A549 (cell line): Measurements from ENCODE around the gene PRR14L.

Source experiments
- CTCF ChIP-seq: fragments of >200 bp; sonication (Bioruptor Twin); formaldehyde crosslinking; IDR thresholded peaks from 3 replicates; pipeline ENCODE4 v1.5.1; 2016
- ELK1 ChIP-seq: fragments of 150-350 bp; IDR thresholded peaks from 2 replicates; pipeline ENCODE4 v1.6.1; 2014; ENCODE audit warnings: low read depth, mild to moderate bottlenecking, low read length
- EP300 ChIP-seq, 2 experiments: fragments of >200 bp; sonication (Bioruptor Twin); formaldehyde crosslinking; IDR thresholded peaks; 2 replicates in 1 of 2; 3 replicates in 1 of 2; pipeline ENCODE4 v1.6.1; 2016 to 2017
- FOSL2 ChIP-seq, 2 experiments: fragments of 450-650 bp in 1 of 2; fragments of >200 bp in 1 of 2; sonication (Bioruptor Twin) in 1 of 2; formaldehyde crosslinking; IDR thresholded peaks; 2 replicates each; pipeline versions ENCODE4 v1.5.0 to v1.6.1; 2016 to 2020; ENCODE audit warnings: mild to moderate bottlenecking in 1 of 2, moderate library complexity in 1 of 2
- POLR2A ChIP-seq: IDR thresholded peaks from 2 replicates; pipeline ENCODE4 v1.6.1; 2012; ENCODE audit warnings: mild to moderate bottlenecking, low read length
- POLR2AphosphoS2 ChIP-seq: conservative IDR thresholded peaks from 2 replicates; pipeline ENCODE4 v1.6.1; 2012; ENCODE audit warnings: low read length, improper control_type of control experiment, inconsistent platforms
- SMC3 ChIP-seq: fragments of >200 bp; sonication (Bioruptor Twin); formaldehyde crosslinking; IDR thresholded peaks from 3 replicates; pipeline ENCODE4 v1.6.1; 2018; ENCODE audit warnings: inconsistent platforms

DNA sequence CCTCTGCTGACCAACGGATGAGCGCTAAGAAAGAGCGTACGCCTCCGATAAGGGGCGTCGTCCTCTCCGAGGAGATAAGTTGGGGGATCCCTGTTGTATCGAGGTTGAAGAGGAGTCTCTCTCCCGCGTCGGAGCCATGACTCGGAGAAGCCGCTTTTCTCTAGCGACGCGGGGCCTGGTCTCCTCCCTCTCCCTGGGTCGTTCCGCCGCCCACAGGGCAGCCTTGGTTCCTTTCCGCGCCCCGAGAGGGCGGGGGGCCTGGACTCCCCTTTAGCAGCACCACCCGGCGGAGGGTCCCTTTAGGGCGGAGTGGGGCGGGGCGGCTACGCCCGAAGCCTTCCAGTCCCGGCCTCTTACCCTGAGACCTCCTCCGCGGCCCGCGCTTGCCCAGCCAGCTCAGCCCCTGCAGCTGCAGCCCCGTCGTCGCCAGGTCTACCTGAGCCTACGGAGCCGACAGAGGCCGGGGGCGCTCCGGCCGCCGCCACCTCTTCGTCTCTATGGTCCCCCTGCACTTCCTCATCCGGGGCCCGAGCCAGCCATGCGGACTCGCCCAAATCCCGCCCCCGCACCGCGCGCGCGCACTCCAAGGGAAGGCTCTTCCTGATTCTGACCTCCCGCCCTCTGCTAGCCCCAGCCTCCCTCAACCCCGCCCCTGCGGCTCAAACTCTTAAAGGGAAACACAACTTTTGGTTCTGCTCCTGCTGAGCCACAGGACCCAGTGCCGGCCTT is at the start of gene PRR14L:
- TF ChIP-seq SMC3 (no peak), EP300 (IDR thresholded peaks at IDR 0.05) (no peak), POLR2AphosphoS2 (no peak), CTCF (no peak), ELK1 (no peak), FOSL2 (IDR thresholded peaks at IDR 0.05) (no peak), FOSL2 (CRISPR knock-in tag; IDR thresholded peaks at IDR 0.05) (no peak), POLR2A (peak; percentile 70)
